H9 (cell line): ENCODE data around the gene RGS3. TPM values are rescaled to one million over a fixed set of nuclear protein-coding genes. Genes with fewer than 3 reads are reported as not detected.

Source experiments
- DNase-seq: peaks from one replicate; pipeline ENCODE4 v3.0.0-alpha.2; 2017
- H2AFZ ChIP-seq: one replicate; pipeline ENCODE4 v1.6.1; 2013; ENCODE audit warnings: mild to moderate bottlenecking, low read length, control low read depth, moderate library complexity
- H2AK5ac ChIP-seq: 2 replicates; pipeline ENCODE4 v1.6.1; 2013; ENCODE audit warnings: low read length, control low read depth, mixed read lengths; ENCODE audit not compliant: insufficient read length
- H2BK120ac ChIP-seq: one replicate; pipeline ENCODE4 v1.6.1; 2013; ENCODE audit warnings: low read depth, mild to moderate bottlenecking, low read length, control low read depth, inconsistent platforms; ENCODE audit not compliant: poor library complexity, severe bottlenecking
- H2BK12ac ChIP-seq: 2 replicates; pipeline ENCODE4 v1.6.1; 2013; ENCODE audit warnings: low read length, control low read depth, mixed read lengths, low read depth; ENCODE audit not compliant: insufficient read length
- H2BK15ac ChIP-seq: 2 replicates; pipeline ENCODE4 v1.6.1; 2013; ENCODE audit warnings: low read depth, low read length, control low read depth
- H2BK20ac ChIP-seq: one replicate; pipeline ENCODE4 v1.6.1; 2013; ENCODE audit warnings: low read depth, mild to moderate bottlenecking, low read length, control low read depth, inconsistent platforms; ENCODE audit not compliant: poor library complexity, severe bottlenecking
- H2BK5ac ChIP-seq: 2 replicates; pipeline ENCODE4 v1.6.1; 2013; ENCODE audit warnings: low read length, control low read depth, mixed read lengths; ENCODE audit not compliant: insufficient read length
- H3K14ac ChIP-seq: 2 replicates; pipeline ENCODE4 v1.6.1; 2013; ENCODE audit warnings: low read length, control low read depth; ENCODE audit not compliant: insufficient read depth
- H3K18ac ChIP-seq: 2 replicates; pipeline ENCODE4 v1.6.1; 2013; ENCODE audit warnings: low read depth, mild to moderate bottlenecking, mixed read lengths, low read length, control low read depth; ENCODE audit not compliant: insufficient read length
- H3K23ac ChIP-seq: 2 replicates; pipeline ENCODE4 v1.6.1; 2013; ENCODE audit warnings: low read length, control low read depth, mixed read lengths, low read depth; ENCODE audit not compliant: insufficient read length
- H3K23me2 ChIP-seq: 2 replicates; pipeline ENCODE4 v1.6.1; 2013; ENCODE audit warnings: low read depth, mild to moderate bottlenecking, mixed read lengths, low read length, control low read depth; ENCODE audit not compliant: insufficient read length, poor library complexity, severe bottlenecking
- H3K27ac ChIP-seq: 2 replicates; pipeline ENCODE4 v1.5.1; 2013; ENCODE audit warnings: low read length, control low read depth, mixed read lengths, low read depth; ENCODE audit not compliant: insufficient read length
- H3K27me3 ChIP-seq: 2 replicates; pipeline ENCODE4 v1.6.1; 2013; ENCODE audit warnings: low read length, control low read depth, inconsistent platforms; ENCODE audit not compliant: insufficient read depth
- H3K4ac ChIP-seq: 2 replicates; pipeline ENCODE4 v1.6.1; 2013; ENCODE audit warnings: low read depth, mild to moderate bottlenecking, control low read depth, inconsistent platforms, low read length, moderate library complexity
- H3K4me1 ChIP-seq: 2 replicates; pipeline ENCODE4 v1.6.1; 2013; ENCODE audit warnings: low read length, control low read depth, inconsistent platforms; ENCODE audit not compliant: insufficient read depth
- H3K4me2 ChIP-seq: 2 replicates; pipeline ENCODE4 v1.6.1; 2013; ENCODE audit warnings: low read length, control low read depth, mixed read lengths; ENCODE audit not compliant: insufficient read length, insufficient read depth
- H3K56ac ChIP-seq: 2 replicates; pipeline ENCODE4 v1.6.1; 2013; ENCODE audit warnings: low read depth, mild to moderate bottlenecking, mixed read lengths, low read length, control low read depth; ENCODE audit not compliant: insufficient read length
- H3K79me1 ChIP-seq: 2 replicates; pipeline ENCODE4 v1.6.1; 2013; ENCODE audit warnings: low read depth, mild to moderate bottlenecking, moderate library complexity, low read length, control low read depth, inconsistent platforms; ENCODE audit not compliant: insufficient read depth, poor library complexity, severe bottlenecking
- H3K79me2 ChIP-seq: 2 replicates; pipeline ENCODE4 v1.6.1; 2013; ENCODE audit warnings: low read length, control low read depth, inconsistent platforms; ENCODE audit not compliant: insufficient read depth
- H3K9ac ChIP-seq: 2 replicates; pipeline ENCODE4 v1.6.1; 2013; ENCODE audit warnings: low read length, control low read depth, mixed read lengths; ENCODE audit not compliant: insufficient read length; ENCODE audit errors: extremely low read depth
- H3K9me3 ChIP-seq: one replicate; pipeline ENCODE4 v1.6.1; 2013; ENCODE audit warnings: low read depth, low read length, inconsistent platforms; ENCODE audit not compliant: control insufficient read depth
- H3T11ph ChIP-seq: one replicate; pipeline ENCODE4 v1.6.1; 2013; ENCODE audit warnings: mild to moderate bottlenecking, low read length, control low read depth, inconsistent platforms
- H4K20me1 ChIP-seq: one replicate; pipeline ENCODE4 v1.6.1; 2013; ENCODE audit not compliant: control insufficient read depth, insufficient read length, insufficient read depth
- H4K5ac ChIP-seq: 2 replicates; pipeline ENCODE4 v1.6.1; 2013; ENCODE audit warnings: low read depth, mild to moderate bottlenecking, mixed read lengths, low read length, control low read depth; ENCODE audit not compliant: insufficient read length
- H4K8ac ChIP-seq: replicated peaks from 2 replicates; pipeline ENCODE4 v1.6.1; 2013; ENCODE audit warnings: low read length, control low read depth, mixed read lengths, low read depth; ENCODE audit not compliant: insufficient read length
- H4K91ac ChIP-seq: 2 replicates; pipeline ENCODE4 v1.6.1; 2013; ENCODE audit warnings: low read depth, mild to moderate bottlenecking, moderate library complexity, mixed read lengths, low read length, control low read depth; ENCODE audit not compliant: insufficient read length
- H3K27ac Mint-ChIP-seq, 3 experiments: 2 replicates in 2 of 3; 3 replicates in 1 of 3; pipeline ENCODE4 v1.8.0; 2020 to 2021; ENCODE audit warnings: mixed read lengths in 3 of 3, mild to moderate bottlenecking in 1 of 3, moderate library complexity in 1 of 3
- H3K27me3 Mint-ChIP-seq: 2 replicates; pipeline ENCODE4 v1.8.0; 2021; ENCODE audit warnings: low read depth, mild to moderate bottlenecking, moderate library complexity, mixed read lengths
- H3K36me3 Mint-ChIP-seq, 3 experiments: 2 replicates in 2 of 3; 3 replicates in 1 of 3; pipeline ENCODE4 v1.8.0; 2020 to 2021; ENCODE audit warnings: low read depth in 3 of 3, mixed read lengths in 3 of 3; ENCODE audit not compliant: insufficient read depth in 1 of 3
- H3K4me1 Mint-ChIP-seq, 2 experiments: 2 replicates each; pipeline ENCODE4 v1.8.0; 2020; ENCODE audit warnings: mixed read lengths in 2 of 2
- H3K4me3 Mint-ChIP-seq, 2 experiments: 2 replicates in 1 of 2; 3 replicates in 1 of 2; pipeline ENCODE4 v1.8.0; 2020 to 2021; ENCODE audit warnings: mild to moderate bottlenecking in 2 of 2, mixed read lengths in 2 of 2, moderate library complexity in 1 of 2
- H3K9me3 Mint-ChIP-seq, 2 experiments: 2 replicates in 1 of 2; 3 replicates in 1 of 2; pipeline ENCODE4 v1.8.0; 2020; ENCODE audit warnings: mild to moderate bottlenecking in 2 of 2, mixed read lengths in 2 of 2, moderate library complexity in 1 of 2
- CTCF ChIP-seq: fragments of 200-600 bp; sonication (generic); conservative IDR thresholded peaks from 3 replicates; pipeline ENCODE4 v1.8.0; 2021; ENCODE audit warnings: antibody characterized with exemption, mild to moderate bottlenecking
- WGBS: extraction: QIAGEN DNeasy Blood & Tissue Kit; methylation state at CpG from one replicate; pipeline ENCODE4 v1.1.7; 2013; ENCODE audit warnings: missing lambda C conversion rate, low lambda C conversion rate, mixed read lengths; ENCODE audit not compliant: insufficient read length; ENCODE audit errors: extremely low coverage; 5-methylcytosine and 5-hydroxymethylcytosine counted together
- total RNA-seq: library from RNA; stranded (reverse); gene quantifications from 2 replicates; pipeline ENCODE4 v1.2.1, GENCODE V29; 2021

The RGS3 gene
- total RNA-seq, 1 experiment from 2014 or later: 13.9 TPM

DNA sequence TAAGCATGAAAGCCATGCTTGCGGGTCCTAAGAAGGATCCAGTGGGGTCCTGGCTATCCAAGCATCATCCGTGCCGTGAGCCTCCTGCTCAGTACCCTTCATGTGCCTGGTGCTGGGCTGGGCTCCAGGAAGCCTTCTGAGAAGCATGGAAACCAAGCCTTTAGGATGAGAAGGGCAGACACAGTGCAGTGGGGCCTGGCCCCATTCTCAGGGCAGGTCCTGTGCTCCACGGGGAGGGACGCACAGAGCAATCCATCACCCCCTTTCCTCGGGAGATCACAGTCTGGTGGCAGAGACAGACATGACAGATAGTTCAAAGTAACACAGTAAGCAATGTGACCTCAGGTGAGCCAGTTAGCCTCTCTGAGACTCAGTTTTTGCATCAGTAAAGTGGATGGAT lies 76.9 kb downstream of the RGS3 start:
- no peak for TF ChIP-seq CTCF
- Histone ChIP-seq H3K9ac (no peak overlapping the region), H2AK5ac (no peak overlapping the region), H4K8ac (no peak overlapping the region), H2BK12ac (no peak overlapping the region), H3K23me2 (no peaks in the 10 kb centered on the region), H3K79me2 (no peaks in the 10 kb centered on the region), H3K27me3 (no peaks in the 10 kb centered on the region), H3K4me1 (no peaks in the 10 kb centered on the region), H3K14ac (0 out of 2 replicates have a peak overlapping the region, but pooled peaks have one; percentile 4), H3K27ac (no peak overlapping the region), H4K5ac (no peak overlapping the region), H3K18ac (no peak overlapping the region), H2BK120ac (no peak overlapping the region), H3K56ac (no peak overlapping the region), H2BK20ac (no peak overlapping the region), H3K23ac (no peak overlapping the region), H3K4me2 (no peak overlapping the region), H3K9me3 (no peaks in the 10 kb centered on the region), H2AFZ (no peak overlapping the region), H3T11ph (no peak overlapping the region), H3K4ac (no peak overlapping the region), H2BK5ac (no peak overlapping the region), H4K91ac (no peak overlapping the region), H2BK15ac (no peak overlapping the region), H3K79me1 (no peaks in the 10 kb centered on the region), H4K20me1 (no peaks in the 10 kb centered on the region)
- peaks cover 0 to 7% (median 3%) of the 10 kb centered on the region in 3 experiments; a peak in 5 of 7 replicates for H3K36me3 Mint-ChIP-seq
- peaks cover 12 to 48% of the 10 kb centered on the region in 2 experiments for H3K4me1 Mint-ChIP-seq
- DNase-seq: no peak
- H3K27ac Mint-ChIP-seq: peak overlapping the region in 2 of 3 experiments; percentile 17 to 42; a peak in 2 of 7 replicates
- no peaks in the 10 kb centered on the region for H3K9me3 Mint-ChIP-seq
- no peak overlapping the region for H3K4me3 Mint-ChIP-seq
- WGBS: no CpG with 5 or more reads among the region's 6 CpGs
- H3K27me3 Mint-ChIP-seq: no peaks in the 10 kb centered on the region; the same call in 1 of the 2 replicates
